Keratinocyte (primary cell): ENCODE data around the gene FCAR.

Experiments used
- CTCF ChIP-seq, 3 experiments: IDR thresholded peaks in 1 of 3; conservative IDR thresholded peaks in 1 of 3; optimal IDR thresholded peaks in 1 of 3; 2 replicates in 2 of 3; 3 replicates in 1 of 3; pipeline versions ENCODE3 to v1.5.1; 2011; ENCODE audit warnings: low read length in 3 of 3, mild to moderate bottlenecking in 3 of 3, moderate library complexity in 2 of 3, control low read depth in 1 of 3, inconsistent platforms in 1 of 3; ENCODE audit not compliant: insufficient read depth in 2 of 3; ENCODE audit errors: extremely low read depth in 1 of 3
- EZH2 ChIP-seq: IDR thresholded peaks from one replicate; pipeline ENCODE4 v1.6.1; 2012; ENCODE audit warnings: inconsistent platforms, mild to moderate bottlenecking, low read length, moderate library complexity

- TF ChIP-seq CTCF (optimal IDR thresholded peaks at IDR 0.05 in 1 of 3, IDR thresholded peaks at IDR 0.05 in 1 of 3, conservative IDR thresholded peaks at IDR 0.05 in 1 of 3; ENCODE audit: extremely low read depth in 1 of 3, insufficient read depth in 2 of 3, low read length in 3 of 3): no peak
- TF ChIP-seq EZH2: no peak
Measured at GRCh38 chr19:54921082-54921481, 47.0 kb downstream of the FCAR start.
